HepG2 (cell line): ENCODE data around the gene BCAM. TPM values are rescaled to one million over a fixed set of nuclear protein-coding genes. Genes with fewer than 3 reads are reported as not detected.

Experiments
- ARNT ChIP-seq: fragments of 450-650 bp; IDR thresholded peaks from 2 replicates; pipeline ENCODE4 v1.6.1; 2017
- DR1 ChIP-seq: sonication (generic); formaldehyde crosslinking; IDR thresholded peaks from 2 replicates; pipeline ENCODE4 v1.8.0; 2021; ENCODE audit warnings: mild to moderate bottlenecking, missing genetic modification reagents, inconsistent platforms
- ETS1 ChIP-seq: sonication (generic); formaldehyde crosslinking; IDR thresholded peaks from 2 replicates; pipeline ENCODE4 v1.4.0; 2020; ENCODE audit warnings: missing genetic modification reagents
- GABPB1 ChIP-seq: IDR thresholded peaks from 2 replicates; pipeline ENCODE4 v1.6.1; 2016; ENCODE audit warnings: mild to moderate bottlenecking, missing genetic modification reagents, moderate library complexity, missing compliant biosample characterization
- SOX13 ChIP-seq, 3 experiments: fragments of 450-650 bp in 1 of 3; sonication (generic) in 1 of 3; formaldehyde crosslinking in 1 of 3; IDR thresholded peaks in 2 of 3; conservative IDR thresholded peaks in 1 of 3; 2 replicates each; pipeline versions ENCODE4 v1.5.0 to v1.6.1; 2016 to 2020; ENCODE audit warnings: antibody characterized with exemption in 1 of 3, mild to moderate bottlenecking in 1 of 3, missing compliant biosample characterization in 1 of 3, missing genetic modification reagents in 1 of 3, moderate library complexity in 1 of 3
- SRF ChIP-seq: IDR thresholded peaks from 2 replicates; pipeline ENCODE4 v1.6.1; 2011; ENCODE audit warnings: mild to moderate bottlenecking, low read depth, low read length, moderate library complexity
- TFE3 ChIP-seq: IDR thresholded peaks from 2 replicates; pipeline ENCODE4 v1.6.1; 2016
- ZNF256 ChIP-seq: sonication (generic); formaldehyde crosslinking; conservative IDR thresholded peaks from 2 replicates; pipeline ENCODE4 v1.4.0; 2020; ENCODE audit warnings: missing genetic modification reagents
- ZNF678 ChIP-seq: sonication (generic); formaldehyde crosslinking; IDR thresholded peaks from 2 replicates; pipeline ENCODE4 v1.4.0; 2020; ENCODE audit warnings: mild to moderate bottlenecking, missing genetic modification reagents
- polyA plus RNA-seq, 8 experiments: library from polyadenylated mRNA; depleted of rRNA in 3 of 8; stranded (reverse) in 7 of 8; unstranded in 1 of 8; fragments of >200 nt; fragmentation: Illumina TruSeq in 4 of 8; extraction: Trizol in 4 of 8; gene quantifications; 2 replicates each; pipeline versions ENCODE4 v1.2.1 to v1.2.3, GENCODE V29; 2011 to 2016; ENCODE audit warnings: low read depth in 4 of 8, missing spikeins in 1 of 8, mixed read lengths in 1 of 8; ENCODE audit not compliant: insufficient read depth in 1 of 8
- total RNA-seq, 5 experiments: library from RNA; depleted of rRNA; stranded (reverse); fragments of >200 nt; fragmentation: Illumina TruSeq; extraction: Trizol; gene quantifications; 2 replicates each; pipeline ENCODE4 v1.2.3, GENCODE V29; 2016; ENCODE audit warnings: low read depth in 1 of 5
- TF ChIP-seq, protein P1 (sequence below): sonication (generic); formaldehyde crosslinking; IDR thresholded peaks from 2 replicates; pipeline ENCODE4 v1.9.0; 2021; ENCODE audit warnings: missing genetic modification reagents, borderline replicate concordance
- TF ChIP-seq, protein P2 (sequence below): sonication (generic); formaldehyde crosslinking; IDR thresholded peaks from 2 replicates; pipeline ENCODE4 v1.8.1; 2023; ENCODE audit warnings: missing genetic modification reagents, inconsistent platforms, borderline replicate concordance
- TF ChIP-seq, protein P3 (sequence below), 2 experiments: fragments of 450-650 bp in 1 of 2; sonication (generic) in 1 of 2; formaldehyde crosslinking in 1 of 2; IDR thresholded peaks; 2 replicates each; pipeline versions ENCODE4 v1.6.1 to v1.8.0; 2016 to 2022; ENCODE audit warnings: antibody characterized with exemption in 1 of 2, mild to moderate bottlenecking in 1 of 2, missing genetic modification reagents in 1 of 2

The BCAM gene
- total and polyA plus RNA-seq, 2 of the 13 experiments (the other 11 are each of a cell fraction or from before 2014, with no cell fraction given), result 51.2 to 62.7 TPM

GRCh38 chr19:44856421-44857083 is 47.6 kb downstream of the BCAM start (continued):
- 0 out of 2 replicates have a peak, but pooled peaks have one; percentile 19 for TF ChIP-seq TFE3
- TF ChIP-seq ETS1, result no peak
- 0 out of 2 replicates have a peak, but pooled peaks have one; percentile 21 for TF ChIP-seq GABPB1 (CRISPR knock-in tag)
- no peak for TF ChIP-seq ZNF678 (CRISPR knock-in tag)
- no peak for TF ChIP-seq SRF
- TF ChIP-seq, protein P1, sequence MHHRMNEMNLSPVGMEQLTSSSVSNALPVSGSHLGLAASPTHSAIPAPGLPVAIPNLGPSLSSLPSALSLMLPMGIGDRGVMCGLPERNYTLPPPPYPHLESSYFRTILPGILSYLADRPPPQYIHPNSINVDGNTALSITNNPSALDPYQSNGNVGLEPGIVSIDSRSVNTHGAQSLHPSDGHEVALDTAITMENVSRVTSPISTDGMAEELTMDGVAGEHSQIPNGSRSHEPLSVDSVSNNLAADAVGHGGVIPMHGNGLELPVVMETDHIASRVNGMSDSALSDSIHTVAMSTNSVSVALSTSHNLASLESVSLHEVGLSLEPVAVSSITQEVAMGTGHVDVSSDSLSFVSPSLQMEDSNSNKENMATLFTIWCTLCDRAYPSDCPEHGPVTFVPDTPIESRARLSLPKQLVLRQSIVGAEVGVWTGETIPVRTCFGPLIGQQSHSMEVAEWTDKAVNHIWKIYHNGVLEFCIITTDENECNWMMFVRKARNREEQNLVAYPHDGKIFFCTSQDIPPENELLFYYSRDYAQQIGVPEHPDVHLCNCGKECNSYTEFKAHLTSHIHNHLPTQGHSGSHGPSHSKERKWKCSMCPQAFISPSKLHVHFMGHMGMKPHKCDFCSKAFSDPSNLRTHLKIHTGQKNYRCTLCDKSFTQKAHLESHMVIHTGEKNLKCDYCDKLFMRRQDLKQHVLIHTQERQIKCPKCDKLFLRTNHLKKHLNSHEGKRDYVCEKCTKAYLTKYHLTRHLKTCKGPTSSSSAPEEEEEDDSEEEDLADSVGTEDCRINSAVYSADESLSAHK (CRISPR knock-in tag), result no peak
- no peak for TF ChIP-seq ARNT
- TF ChIP-seq SOX13 (IDR thresholded peaks at IDR 0.05), result no peak
- peak in 1 of 2 experiments; percentile 47; a peak in 1 of 4 replicates for TF ChIP-seq SOX13 (CRISPR knock-in tag; conservative IDR thresholded peaks at IDR 0.05 in 1 of 2, IDR thresholded peaks at IDR 0.05 in 1 of 2)
- TF ChIP-seq, protein P2, sequence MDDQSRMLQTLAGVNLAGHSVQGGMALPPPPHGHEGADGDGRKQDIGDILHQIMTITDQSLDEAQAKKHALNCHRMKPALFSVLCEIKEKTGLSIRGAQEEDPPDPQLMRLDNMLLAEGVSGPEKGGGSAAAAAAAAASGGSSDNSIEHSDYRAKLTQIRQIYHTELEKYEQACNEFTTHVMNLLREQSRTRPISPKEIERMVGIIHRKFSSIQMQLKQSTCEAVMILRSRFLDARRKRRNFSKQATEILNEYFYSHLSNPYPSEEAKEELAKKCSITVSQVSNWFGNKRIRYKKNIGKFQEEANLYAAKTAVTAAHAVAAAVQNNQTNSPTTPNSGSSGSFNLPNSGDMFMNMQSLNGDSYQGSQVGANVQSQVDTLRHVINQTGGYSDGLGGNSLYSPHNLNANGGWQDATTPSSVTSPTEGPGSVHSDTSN (CRISPR knock-in tag), result no peak
- no peak for TF ChIP-seq ZNF256 (CRISPR knock-in tag)
- TF ChIP-seq DR1 (CRISPR knock-in tag), result no peak
- TF ChIP-seq, protein P3, sequence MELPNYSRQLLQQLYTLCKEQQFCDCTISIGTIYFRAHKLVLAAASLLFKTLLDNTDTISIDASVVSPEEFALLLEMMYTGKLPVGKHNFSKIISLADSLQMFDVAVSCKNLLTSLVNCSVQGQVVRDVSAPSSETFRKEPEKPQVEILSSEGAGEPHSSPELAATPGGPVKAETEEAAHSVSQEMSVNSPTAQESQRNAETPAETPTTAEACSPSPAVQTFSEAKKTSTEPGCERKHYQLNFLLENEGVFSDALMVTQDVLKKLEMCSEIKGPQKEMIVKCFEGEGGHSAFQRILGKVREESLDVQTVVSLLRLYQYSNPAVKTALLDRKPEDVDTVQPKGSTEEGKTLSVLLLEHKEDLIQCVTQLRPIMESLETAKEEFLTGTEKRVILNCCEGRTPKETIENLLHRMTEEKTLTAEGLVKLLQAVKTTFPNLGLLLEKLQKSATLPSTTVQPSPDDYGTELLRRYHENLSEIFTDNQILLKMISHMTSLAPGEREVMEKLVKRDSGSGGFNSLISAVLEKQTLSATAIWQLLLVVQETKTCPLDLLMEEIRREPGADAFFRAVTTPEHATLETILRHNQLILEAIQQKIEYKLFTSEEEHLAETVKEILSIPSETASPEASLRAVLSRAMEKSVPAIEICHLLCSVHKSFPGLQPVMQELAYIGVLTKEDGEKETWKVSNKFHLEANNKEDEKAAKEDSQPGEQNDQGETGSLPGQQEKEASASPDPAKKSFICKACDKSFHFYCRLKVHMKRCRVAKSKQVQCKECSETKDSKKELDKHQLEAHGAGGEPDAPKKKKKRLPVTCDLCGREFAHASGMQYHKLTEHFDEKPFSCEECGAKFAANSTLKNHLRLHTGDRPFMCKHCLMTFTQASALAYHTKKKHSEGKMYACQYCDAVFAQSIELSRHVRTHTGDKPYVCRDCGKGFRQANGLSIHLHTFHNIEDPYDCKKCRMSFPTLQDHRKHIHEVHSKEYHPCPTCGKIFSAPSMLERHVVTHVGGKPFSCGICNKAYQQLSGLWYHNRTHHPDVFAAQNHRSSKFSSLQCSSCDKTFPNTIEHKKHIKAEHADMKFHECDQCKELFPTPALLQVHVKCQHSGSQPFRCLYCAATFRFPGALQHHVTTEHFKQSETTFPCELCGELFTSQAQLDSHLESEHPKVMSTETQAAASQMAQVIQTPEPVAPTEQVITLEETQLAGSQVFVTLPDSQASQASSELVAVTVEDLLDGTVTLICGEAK (IDR thresholded peaks at IDR 0.05), result no peak
- TF ChIP-seq, protein P3 (CRISPR knock-in tag; IDR thresholded peaks at IDR 0.05), result no peak
